Activated T-helper 1 cell treated with anti-CD3 and anti-CD28 coated beads, Interleukin-12 subunit alpha, Interleukin-12 subunit beta, Interleukin-2, Interleukin-4 antibody, amounts not matched to agents 30 ng/mL and 10 ng/mL and 1 ng/mL, durations not matched to agents 14 hours and 24 hours and 36 hours (primary cell): ENCODE data around the gene MRPS34. TPM values are rescaled to one million over a fixed set of nuclear protein-coding genes. Genes with fewer than 3 reads are reported as not detected.

ENCODE experiments used
- DNase-seq: peaks from one replicate; pipeline ENCODE4 v3.0.0; 2021; ENCODE audit warnings: low spot score
- H3K27ac Mint-ChIP-seq: one replicate; pipeline ENCODE4 v1.8.0; 2021; ENCODE audit warnings: mild to moderate bottlenecking, mixed read lengths
- H3K27me3 Mint-ChIP-seq: one replicate; pipeline ENCODE4 v1.8.0; 2022; ENCODE audit warnings: mild to moderate bottlenecking, moderate library complexity, mixed read lengths; ENCODE audit not compliant: insufficient read depth
- H3K36me3 Mint-ChIP-seq: one replicate; pipeline ENCODE4 v1.8.0; 2021; ENCODE audit warnings: low read depth, mixed read lengths
- H3K4me1 Mint-ChIP-seq: one replicate; pipeline ENCODE4 v1.8.0; 2021; ENCODE audit warnings: low read depth, mixed read lengths
- H3K4me3 Mint-ChIP-seq: one replicate; pipeline ENCODE4 v1.8.0; 2021; ENCODE audit warnings: mild to moderate bottlenecking, moderate library complexity, mixed read lengths
- H3K9me3 Mint-ChIP-seq: one replicate; pipeline ENCODE4 v1.8.0; 2021; ENCODE audit warnings: mixed read lengths
- intact Hi-C: fragments of 100-400 bp; cut with micrococcal nuclease; formaldehyde crosslinking; loops from one replicate; pipeline ENCODE4 v1.15.1; 2024
- total RNA-seq: library from RNA; stranded (reverse); gene quantifications from 2 replicates; pipeline ENCODE4 v1.2.3, GENCODE V29; 2022

MRPS34 gene
- total RNA-seq, 1 donor from 2014 or later = 209 TPM

- Mint-ChIP-seq H3K9me3 (peaks cover 4% of the 10 kb centered on the region), H3K4me1 (no peaks in the 10 kb centered on the region), H3K27me3 (no peaks in the 10 kb centered on the region), H3K36me3 (peaks cover 2% of the 10 kb centered on the region), H3K4me3 (no peak overlapping the region), H3K27ac (no peak overlapping the region)
- no peak for DNase-seq
- intact Hi-C loops = no loop called here
Measured at GRCh38 chr16:1791943-1792812, 19.2 kb upstream of the MRPS34 start.

- intact Hi-C loops = no loop called here
- no peak overlapping the region for H3K4me3 Mint-ChIP-seq
- no peaks in the 10 kb centered on the region for H3K9me3 Mint-ChIP-seq
- peaks cover 2% of the 10 kb centered on the region for H3K36me3 Mint-ChIP-seq
- DNase-seq = no peak
- H3K27me3 Mint-ChIP-seq = no peaks in the 10 kb centered on the region
- no peak overlapping the region for H3K27ac Mint-ChIP-seq
- H3K4me1 Mint-ChIP-seq = no peaks in the 10 kb centered on the region
Measured at GRCh38 chr16:1791256-1791942, 18.5 kb upstream of the MRPS34 start.

- DNase-seq = no peak
- H3K4me3 Mint-ChIP-seq = no peak overlapping the region
- intact Hi-C loops = no loop called here
- peaks cover 2% of the 10 kb centered on the region for H3K36me3 Mint-ChIP-seq
- H3K4me1 Mint-ChIP-seq = no peaks in the 10 kb centered on the region
- no peaks in the 10 kb centered on the region for H3K9me3 Mint-ChIP-seq
- H3K27me3 Mint-ChIP-seq = no peaks in the 10 kb centered on the region
- no peak overlapping the region for H3K27ac Mint-ChIP-seq
Measured at GRCh38 chr16:1790611-1791255, 17.8 kb upstream of the MRPS34 start.

- Mint-ChIP-seq H3K27me3 (no peaks in the 10 kb centered on the region), H3K27ac (no peak overlapping the region), H3K4me3 (no peak overlapping the region), H3K4me1 (no peaks in the 10 kb centered on the region), H3K36me3 (peaks cover 2% of the 10 kb centered on the region), H3K9me3 (no peaks in the 10 kb centered on the region)
- intact Hi-C loops = no loop called here
- DNase-seq = no peak
Measured at GRCh38 chr16:1790261-1790610, 17.3 kb upstream of the MRPS34 start.

GRCh38 chr16:1789643-1790045 lies 16.7 kb upstream of the MRPS34 start:
- H3K27me3 Mint-ChIP-seq = no peaks in the 10 kb centered on the region
- no peak overlapping the region for H3K27ac Mint-ChIP-seq
- intact Hi-C loops = loop anchor here (10.0 kb wide), 1 partner anchor 745 kb away; the partner anchor contains the start of genes CEMP1 and PDPK1
- DNase-seq = no peak
- H3K4me3 Mint-ChIP-seq = no peak overlapping the region
- no peaks in the 10 kb centered on the region for H3K9me3 Mint-ChIP-seq
- H3K4me1 Mint-ChIP-seq = no peaks in the 10 kb centered on the region
- peaks cover 2% of the 10 kb centered on the region for H3K36me3 Mint-ChIP-seq

GRCh38 chr16:1788708-1789100 lies 15.8 kb upstream of the MRPS34 start:
- intact Hi-C loops = loop anchor here (10.0 kb wide), 1 partner anchor 746 kb away; the partner anchor contains the start of genes CEMP1 and PDPK1
- Mint-ChIP-seq H3K27me3 (no peaks in the 10 kb centered on the region), H3K4me3 (no peak overlapping the region), H3K27ac (no peak overlapping the region), H3K36me3 (peaks cover 2% of the 10 kb centered on the region), H3K4me1 (no peaks in the 10 kb centered on the region), H3K9me3 (no peaks in the 10 kb centered on the region)
- no peak for DNase-seq

GRCh38 chr16:1788095-1788707 lies 15.3 kb upstream of the MRPS34 start:
- Mint-ChIP-seq H3K36me3 (peaks cover 4% of the 10 kb centered on the region), H3K4me1 (no peaks in the 10 kb centered on the region), H3K27ac (no peak overlapping the region), H3K27me3 (no peaks in the 10 kb centered on the region), H3K4me3 (no peak overlapping the region), H3K9me3 (no peaks in the 10 kb centered on the region)
- intact Hi-C loops = loop anchor here (10.0 kb wide), 1 partner anchor 747 kb away; the partner anchor contains the start of genes CEMP1 and PDPK1
- no peak for DNase-seq

GRCh38 chr16:1787322-1788094 lies 14.6 kb upstream of the MRPS34 start:
- Mint-ChIP-seq H3K36me3 (peaks cover 4% of the 10 kb centered on the region), H3K4me1 (no peaks in the 10 kb centered on the region), H3K4me3 (no peak overlapping the region), H3K9me3 (no peaks in the 10 kb centered on the region), H3K27me3 (no peaks in the 10 kb centered on the region), H3K27ac (no peak overlapping the region)
- intact Hi-C loops = loop anchor here (10.0 kb wide), 1 partner anchor 747 kb away; the partner anchor contains the start of genes CEMP1 and PDPK1
- DNase-seq = no peak

GRCh38 chr16:1787056-1787321 lies 14.1 kb upstream of the MRPS34 start:
- H3K36me3 Mint-ChIP-seq = peaks cover 4% of the 10 kb centered on the region
- no peaks in the 10 kb centered on the region for H3K9me3 Mint-ChIP-seq
- no peak for DNase-seq
- no peaks in the 10 kb centered on the region for H3K27me3 Mint-ChIP-seq
- intact Hi-C loops = loop anchor here (10.0 kb wide), 1 partner anchor 748 kb away; the partner anchor contains the start of genes CEMP1 and PDPK1
- no peaks in the 10 kb centered on the region for H3K4me1 Mint-ChIP-seq
- no peak overlapping the region for H3K27ac Mint-ChIP-seq
- no peak overlapping the region for H3K4me3 Mint-ChIP-seq

GRCh38 chr16:1786242-1787055 lies 13.5 kb upstream of the MRPS34 start:
- Mint-ChIP-seq H3K27ac (no peak overlapping the region), H3K36me3 (peaks cover 4% of the 10 kb centered on the region), H3K4me3 (no peak overlapping the region), H3K9me3 (no peaks in the 10 kb centered on the region), H3K27me3 (no peaks in the 10 kb centered on the region), H3K4me1 (no peaks in the 10 kb centered on the region)
- DNase-seq = no peak
- intact Hi-C loops = loop anchor here (10.0 kb wide), 1 partner anchor 748 kb away; the partner anchor contains the start of genes CEMP1 and PDPK1

GRCh38 chr16:1785846-1786170 lies 12.9 kb upstream of the MRPS34 start:
- Mint-ChIP-seq H3K4me1 (no peaks in the 10 kb centered on the region), H3K9me3 (no peaks in the 10 kb centered on the region)
- intact Hi-C loops = loop anchor here (10.0 kb wide), 1 partner anchor 749 kb away; the partner anchor contains the start of genes CEMP1 and PDPK1

More at GRCh38 chr16:1785846-1786170, 12.9 kb upstream of the MRPS34 start:
- no peak for DNase-seq
- no peak overlapping the region for H3K27ac Mint-ChIP-seq
- H3K36me3 Mint-ChIP-seq = peaks cover 4% of the 10 kb centered on the region
- H3K27me3 Mint-ChIP-seq = no peaks in the 10 kb centered on the region
- no peak overlapping the region for H3K4me3 Mint-ChIP-seq
